ENCODE measurements around the gene MROH2A. TPM values are rescaled to one million over a fixed set of nuclear protein-coding genes. Genes with fewer than 3 reads are reported as not detected.

The MROH2A gene
- total and polyA plus RNA-seq, 2 experiments from 2014 or later: 0.12 TPM; not detected in 1

DNA sequence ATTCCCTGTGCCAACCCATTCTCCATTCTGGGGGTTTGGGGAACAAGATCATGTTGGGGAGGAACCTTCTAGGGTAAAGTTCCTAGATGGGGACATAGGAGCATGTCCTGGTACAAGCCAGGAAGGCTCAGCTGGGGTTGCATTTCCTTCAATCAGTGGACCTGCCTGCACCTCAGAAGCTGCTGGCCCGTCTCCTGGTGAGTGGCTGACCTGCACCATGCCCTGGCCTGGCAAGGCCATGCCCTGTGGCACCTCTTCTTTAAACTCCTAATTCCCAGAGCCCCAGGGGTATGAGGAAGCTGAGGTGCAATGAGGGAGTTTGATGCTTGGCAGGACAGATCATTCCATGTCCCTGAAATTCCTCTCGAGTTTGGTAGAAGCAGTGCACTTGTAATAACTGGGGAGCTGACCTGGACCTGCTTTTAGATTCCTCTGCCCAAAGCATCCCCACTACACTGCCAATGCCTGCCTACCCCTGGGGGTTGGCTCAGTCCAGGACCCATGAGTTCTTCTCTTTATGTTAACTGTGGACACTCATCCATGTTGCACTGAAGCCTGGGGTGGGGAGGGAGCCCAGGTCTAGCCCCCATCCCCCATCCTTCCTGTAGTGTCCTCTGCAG is 25.3 kb downstream of the MROH2A start:
- H3K4me3 ChIP-seq: no peak overlapping the region
- no peaks in the 10 kb centered on the region for H3K27me3 ChIP-seq
- TF ChIP-seq, protein P1, sequence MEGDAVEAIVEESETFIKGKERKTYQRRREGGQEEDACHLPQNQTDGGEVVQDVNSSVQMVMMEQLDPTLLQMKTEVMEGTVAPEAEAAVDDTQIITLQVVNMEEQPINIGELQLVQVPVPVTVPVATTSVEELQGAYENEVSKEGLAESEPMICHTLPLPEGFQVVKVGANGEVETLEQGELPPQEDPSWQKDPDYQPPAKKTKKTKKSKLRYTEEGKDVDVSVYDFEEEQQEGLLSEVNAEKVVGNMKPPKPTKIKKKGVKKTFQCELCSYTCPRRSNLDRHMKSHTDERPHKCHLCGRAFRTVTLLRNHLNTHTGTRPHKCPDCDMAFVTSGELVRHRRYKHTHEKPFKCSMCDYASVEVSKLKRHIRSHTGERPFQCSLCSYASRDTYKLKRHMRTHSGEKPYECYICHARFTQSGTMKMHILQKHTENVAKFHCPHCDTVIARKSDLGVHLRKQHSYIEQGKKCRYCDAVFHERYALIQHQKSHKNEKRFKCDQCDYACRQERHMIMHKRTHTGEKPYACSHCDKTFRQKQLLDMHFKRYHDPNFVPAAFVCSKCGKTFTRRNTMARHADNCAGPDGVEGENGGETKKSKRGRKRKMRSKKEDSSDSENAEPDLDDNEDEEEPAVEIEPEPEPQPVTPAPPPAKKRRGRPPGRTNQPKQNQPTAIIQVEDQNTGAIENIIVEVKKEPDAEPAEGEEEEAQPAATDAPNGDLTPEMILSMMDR (IDR thresholded peaks at IDR 0.05; ENCODE audit: low read depth, low read length): no peak
- no peak overlapping the region for H3K27ac ChIP-seq
- H3K9me3 ChIP-seq (ENCODE audit: low read depth): no peaks in the 10 kb centered on the region
- H3K36me3 ChIP-seq: no peaks in the 10 kb centered on the region
- H3K4me1 ChIP-seq (ENCODE audit: low read depth): no peaks in the 10 kb centered on the region
- no peak for DNase-seq (ENCODE audit: low read depth in 1 of 2, low spot score in 1 of 2)

DNA sequence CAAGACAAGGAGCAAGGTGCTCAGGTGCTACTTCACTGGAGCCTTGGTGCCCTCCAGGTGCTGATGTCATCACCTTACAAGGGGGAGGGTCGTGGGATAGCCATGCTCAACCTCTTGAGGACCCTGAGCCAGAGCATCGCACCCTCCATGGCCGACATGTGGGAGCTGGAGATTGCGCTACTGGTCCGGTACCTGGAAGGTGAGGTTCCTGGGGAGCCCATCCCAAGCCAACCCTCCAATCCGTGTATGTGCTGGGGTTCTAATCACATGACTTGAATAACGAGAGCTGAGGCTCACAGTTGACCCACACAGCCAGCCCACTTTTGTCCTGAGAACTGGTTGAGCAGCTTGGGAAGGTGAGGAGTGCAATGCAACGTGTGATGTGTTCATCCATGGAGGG is 25.9 kb downstream of the MROH2A start:
- Histone ChIP-seq H3K9me3 (ENCODE audit: low read depth) (no peaks in the 10 kb centered on the region), H3K27me3 (no peaks in the 10 kb centered on the region), H3K4me1 (ENCODE audit: low read depth) (no peaks in the 10 kb centered on the region), H3K4me3 (no peak overlapping the region), H3K27ac (no peak overlapping the region), H3K36me3 (no peaks in the 10 kb centered on the region)
- DNase-seq (ENCODE audit: low read depth in 1 of 2, low spot score in 1 of 2): no peak
- TF ChIP-seq, protein P1 (IDR thresholded peaks at IDR 0.05; ENCODE audit: low read depth, low read length): no peak

DNA sequence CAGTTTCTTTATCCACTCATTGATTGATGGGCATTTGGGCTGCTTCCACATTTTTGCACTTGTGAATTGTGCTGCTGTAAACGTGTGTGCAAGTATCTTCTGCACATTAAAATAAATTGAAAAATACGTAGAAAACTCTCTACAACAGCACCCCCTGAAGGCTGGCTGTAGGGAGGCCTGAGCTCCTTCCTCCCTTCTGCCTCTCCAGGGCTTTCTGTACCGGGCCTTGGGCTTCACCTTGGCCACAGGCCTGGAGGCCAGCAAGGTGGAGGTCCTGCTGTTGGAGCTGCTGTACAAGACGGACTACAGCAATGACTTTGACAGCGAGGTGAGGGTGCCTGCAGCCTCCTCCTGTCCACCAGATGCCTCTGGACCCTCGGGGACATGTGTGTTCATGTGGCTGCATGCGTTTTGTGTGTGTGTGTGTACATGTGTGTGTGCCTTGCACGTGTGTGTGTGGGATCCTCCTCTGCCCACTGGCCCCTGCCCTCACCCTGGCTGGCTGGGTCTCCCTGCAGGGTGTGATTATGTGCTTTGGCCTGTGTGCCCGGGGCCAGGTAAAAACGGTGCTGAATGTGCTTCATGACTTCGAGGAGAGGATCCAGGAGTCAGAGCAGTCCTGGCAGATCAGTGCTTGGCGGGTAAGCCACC is 29.2 kb downstream of the MROH2A start:
- DNase-seq (ENCODE audit: low read depth in 1 of 2, low spot score in 1 of 2): no peak
- TF ChIP-seq, protein P1 (IDR thresholded peaks at IDR 0.05; ENCODE audit: low read depth, low read length): no peak
- no peaks in the 10 kb centered on the region for H3K9me3 ChIP-seq (ENCODE audit: low read depth)
- H3K4me1 ChIP-seq (ENCODE audit: low read depth): no peaks in the 10 kb centered on the region
- no peak overlapping the region for H3K4me3 ChIP-seq
- H3K27me3 ChIP-seq: no peaks in the 10 kb centered on the region
- H3K27ac ChIP-seq: no peak overlapping the region
- H3K36me3 ChIP-seq: no peaks in the 10 kb centered on the region

DNA sequence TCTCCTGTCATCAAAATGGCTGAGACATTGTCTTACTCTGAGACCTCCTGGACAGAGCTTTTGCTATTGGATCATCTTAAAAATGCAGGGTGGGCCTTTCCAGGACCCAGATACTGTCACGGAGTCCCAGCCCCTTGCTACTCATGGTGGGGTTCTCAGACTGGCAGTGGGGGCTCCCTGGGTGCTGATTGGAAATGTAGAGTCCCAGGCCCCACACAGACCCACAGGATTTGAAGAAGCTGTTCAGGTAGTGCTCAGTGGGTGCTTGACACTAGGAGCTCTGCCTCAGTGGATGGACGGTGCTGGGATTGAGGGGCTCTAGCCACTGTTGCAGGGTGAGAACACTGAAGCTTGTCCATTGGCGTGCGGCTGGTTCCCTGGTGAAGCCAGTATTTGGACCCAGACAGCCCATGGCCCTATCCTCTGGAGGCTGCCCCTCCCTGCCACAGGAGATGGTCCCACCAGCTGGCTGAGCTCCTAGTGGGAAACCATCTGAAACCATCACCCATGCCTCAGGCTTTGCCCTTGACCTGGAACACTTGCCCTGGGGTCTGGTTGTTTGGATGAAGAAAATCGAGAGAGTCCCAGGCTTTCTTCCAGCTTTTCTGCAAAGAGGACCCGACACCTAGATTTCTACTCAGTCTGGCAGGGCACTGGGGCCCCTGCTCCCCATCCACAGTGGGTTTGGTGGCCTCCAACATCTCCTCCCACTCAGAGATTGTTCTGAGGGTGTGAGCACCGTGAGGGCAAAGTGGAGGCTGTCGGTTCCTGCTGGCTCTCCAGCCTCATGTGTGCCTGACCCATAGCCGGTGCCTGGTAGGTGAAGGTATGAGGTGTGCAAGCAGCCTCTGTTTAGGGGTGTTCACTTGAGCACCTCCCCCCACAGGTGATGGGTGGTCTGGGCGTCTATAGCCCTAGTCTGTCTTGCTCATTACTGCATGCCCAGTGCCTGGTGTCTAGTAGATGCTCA is 30.1 kb downstream of the MROH2A start:
- TF ChIP-seq, protein P1 (IDR thresholded peaks at IDR 0.05; ENCODE audit: low read depth, low read length): no peak
- Histone ChIP-seq H3K9me3 (ENCODE audit: low read depth) (no peaks in the 10 kb centered on the region), H3K27ac (no peak overlapping the region), H3K27me3 (no peaks in the 10 kb centered on the region), H3K4me3 (no peak overlapping the region), H3K4me1 (ENCODE audit: low read depth) (no peaks in the 10 kb centered on the region), H3K36me3 (no peaks in the 10 kb centered on the region)
- no peak for DNase-seq (ENCODE audit: low read depth in 1 of 2, low spot score in 1 of 2)

DNA sequence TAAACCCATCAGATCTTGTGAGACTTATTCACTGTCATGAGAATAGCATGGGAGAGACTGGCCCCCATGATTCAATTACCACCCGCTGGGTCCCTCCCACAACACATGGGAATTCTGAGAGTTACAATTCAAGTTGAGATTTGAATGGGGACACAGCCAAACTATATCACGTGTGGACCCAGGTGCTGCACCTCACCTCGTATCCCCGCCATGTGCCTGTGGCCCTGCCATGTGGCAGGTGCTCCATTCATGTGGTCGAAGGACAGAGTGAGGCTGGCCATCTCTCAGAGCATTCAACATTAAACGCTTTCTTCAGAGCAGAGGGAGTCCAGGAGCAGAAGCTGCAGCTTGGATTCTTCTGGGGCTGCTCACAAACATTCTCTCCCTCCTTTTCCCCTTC is 32.3 kb downstream of the MROH2A start:
- H3K27me3 ChIP-seq: no peaks in the 10 kb centered on the region
- TF ChIP-seq, protein P1 (IDR thresholded peaks at IDR 0.05; ENCODE audit: low read depth, low read length): no peak
- no peaks in the 10 kb centered on the region for H3K36me3 ChIP-seq
- H3K9me3 ChIP-seq (ENCODE audit: low read depth): no peaks in the 10 kb centered on the region
- H3K4me1 ChIP-seq (ENCODE audit: low read depth): no peaks in the 10 kb centered on the region
- H3K4me3 ChIP-seq: no peak overlapping the region
- DNase-seq (ENCODE audit: low read depth in 1 of 2, low spot score in 1 of 2): no peak
- H3K27ac ChIP-seq: no peak overlapping the region

All from cardiac muscle cell (in vitro differentiated cells and primary cell).